NCI-H524 treated with DMSO at 0.1 percent for 48 hours (cell line): ENCODE measurements around the gene NR0B2.

Source experiments
- DNase-seq: peaks from one replicate; lab custom pipeline; 2025; lab: John Stamatoyannopoulos, UW

NR0B2 gene

DNA sequence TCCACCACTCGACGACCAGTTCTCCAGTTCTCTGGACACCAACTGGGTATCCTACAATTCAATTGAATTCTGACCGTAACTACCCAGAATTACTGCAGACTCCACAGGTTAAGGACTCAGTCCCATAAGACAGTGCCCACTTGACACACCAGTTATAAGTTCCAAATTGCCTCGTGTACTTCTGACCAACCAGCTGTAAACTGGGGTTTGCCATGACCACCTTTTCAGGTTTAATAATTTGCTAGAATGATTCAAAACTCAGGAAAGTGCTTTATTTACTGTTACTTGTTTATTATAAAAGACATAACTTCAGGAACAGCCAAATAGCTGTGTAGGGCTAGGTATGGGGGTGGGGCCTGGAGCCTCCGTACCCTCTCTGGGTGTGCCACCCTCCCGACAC is 23.0 kb upstream of the NR0B2 start:
- DNase-seq = no peak

GRCh38 chr1:26932531-26932930 is 18.8 kb upstream of the NR0B2 start:
- DNase-seq = no peak

GRCh38 chr1:26923711-26924110 is 9.9 kb upstream of the NR0B2 start:
- no peak for DNase-seq

DNA sequence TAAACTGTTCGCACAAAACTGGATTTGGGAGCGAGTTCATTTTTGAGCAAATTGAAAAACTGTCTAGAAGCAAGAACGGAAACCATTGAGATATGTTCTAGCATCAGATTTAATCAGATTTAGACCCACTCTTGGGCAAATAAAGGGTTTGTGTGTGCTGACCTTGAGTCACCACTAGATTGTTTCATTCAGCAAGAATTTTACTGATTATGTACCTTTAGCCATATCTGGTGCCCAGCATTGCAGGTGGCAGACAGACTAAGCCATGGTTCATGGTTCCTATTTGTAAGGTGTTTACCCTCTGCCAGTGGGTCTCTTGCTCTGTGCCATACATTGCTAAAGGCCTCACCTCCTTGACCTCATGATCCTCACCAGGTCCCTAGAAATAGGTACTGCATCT is 9.1 kb upstream of the NR0B2 start:
- no peak for DNase-seq

GRCh38 chr1:26922431-26922729 is 8.6 kb upstream of the NR0B2 start:
- no peak for DNase-seq

- DNase-seq = peak; percentile 77
Measured at GRCh38 chr1:26921540-26922430, 8.0 kb upstream of the NR0B2 start, which contains the start of gene NUDC. Gene NUDC, plus strand, starts transcription at chr1:26921743. Its CDS starts 106 bp downstream, at chr1:26921849.

GRCh38 chr1:26921126-26921539 is 7.4 kb upstream of the NR0B2 start:
- no peak for DNase-seq

- no peak for DNase-seq
Measured at GRCh38 chr1:26915204-26915842, 1.5 kb upstream of the NR0B2 start.

DNA sequence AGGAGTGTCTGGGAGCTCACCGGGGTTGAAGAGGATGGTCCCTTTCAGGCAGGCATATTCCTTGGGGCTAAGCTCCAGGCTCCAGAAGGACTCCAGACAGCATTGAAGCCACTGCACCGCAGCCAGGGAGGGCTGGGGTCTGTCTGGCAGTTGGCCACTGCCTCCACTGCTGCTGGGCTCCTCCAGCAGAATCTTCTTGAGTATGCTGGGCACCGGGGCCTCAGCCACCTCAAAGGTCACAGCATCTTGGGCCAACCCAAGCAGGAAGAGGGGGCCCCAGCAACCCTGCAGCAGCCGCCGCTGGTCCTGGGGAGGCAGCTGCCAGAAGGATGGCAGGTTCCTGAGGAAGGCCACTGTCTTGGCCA is 404 bp downstream of the NR0B2 start:
- DNase-seq = no peak

- no peak for DNase-seq
Measured at GRCh38 chr1:26912147-26912490, 1.7 kb downstream of the NR0B2 start.

DNA sequence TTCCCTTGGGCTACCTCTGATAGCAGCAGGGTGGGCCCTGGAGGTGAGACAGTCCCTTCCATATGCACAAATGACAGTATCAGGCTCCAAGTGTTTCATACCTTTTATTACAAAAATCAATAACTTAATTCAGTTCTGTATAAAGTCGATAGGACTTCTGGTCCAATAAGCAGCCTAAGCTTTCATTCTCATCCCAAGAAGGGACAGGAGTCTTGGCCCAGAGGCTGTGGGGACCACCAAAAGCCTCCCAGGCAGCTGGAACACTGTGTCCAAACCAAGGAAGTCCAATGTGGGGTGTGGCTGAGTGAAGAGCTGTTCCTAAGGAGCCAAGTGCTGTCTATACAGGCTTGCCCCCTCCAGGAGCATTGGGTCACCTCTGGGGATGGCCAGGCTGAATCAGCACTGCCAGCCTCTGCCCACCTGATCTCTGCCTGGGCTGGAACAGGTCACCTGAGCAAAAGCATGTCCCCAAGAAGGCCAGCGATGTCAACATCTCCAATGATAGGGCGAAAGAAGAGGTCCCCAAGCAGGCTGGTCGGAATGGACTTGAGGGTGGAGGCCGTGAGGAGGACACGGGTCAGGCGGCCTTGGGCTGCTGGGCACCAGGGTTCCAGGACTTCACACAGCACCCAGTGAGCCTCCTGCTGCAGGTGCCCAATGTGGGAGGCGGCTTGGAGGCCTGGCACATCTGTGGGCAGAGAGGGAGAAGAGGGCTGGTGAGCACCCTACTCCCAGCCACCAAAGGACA is 2.2 kb downstream of the NR0B2 start:
- DNase-seq = no peak

DNA sequence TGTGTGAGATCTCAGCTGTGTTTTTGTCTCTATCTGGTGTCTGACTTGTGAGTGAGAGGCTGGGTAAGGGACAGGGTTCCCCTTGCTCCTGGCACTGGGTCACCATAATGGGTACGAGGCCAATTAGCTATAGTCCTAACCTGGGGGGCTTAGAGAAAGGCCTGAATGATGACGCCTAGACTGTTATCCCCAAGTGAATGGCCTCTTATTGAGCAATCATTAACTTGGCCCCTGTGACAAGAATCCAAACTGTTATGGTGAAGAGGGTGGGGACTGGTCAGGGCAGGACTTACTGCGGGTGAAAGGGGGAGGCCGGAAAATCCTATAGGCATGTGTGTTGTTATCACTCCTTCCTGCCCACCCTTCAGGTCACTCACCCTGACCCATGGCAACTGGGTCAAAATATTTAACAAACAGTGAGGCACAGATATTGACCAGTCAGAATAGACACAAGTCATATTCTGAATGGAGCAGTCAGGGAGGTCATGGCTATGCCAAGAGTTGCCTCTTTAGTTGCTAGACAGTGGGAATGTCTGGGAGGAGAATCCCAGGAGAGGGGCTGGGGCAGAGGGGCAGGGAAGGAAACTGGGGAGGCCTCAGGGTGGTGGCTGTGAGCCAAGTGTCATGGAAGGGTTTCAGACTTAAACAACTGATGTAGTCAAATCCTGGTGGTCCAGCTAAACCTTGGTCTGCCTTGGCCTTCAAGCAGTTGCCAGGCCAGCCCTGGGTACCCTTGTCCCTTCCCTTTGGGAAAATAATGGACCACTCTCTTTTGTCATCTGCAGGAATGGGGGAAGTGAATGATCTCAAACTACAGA is 3.2 kb downstream of the NR0B2 start:
- DNase-seq = no peak

DNA sequence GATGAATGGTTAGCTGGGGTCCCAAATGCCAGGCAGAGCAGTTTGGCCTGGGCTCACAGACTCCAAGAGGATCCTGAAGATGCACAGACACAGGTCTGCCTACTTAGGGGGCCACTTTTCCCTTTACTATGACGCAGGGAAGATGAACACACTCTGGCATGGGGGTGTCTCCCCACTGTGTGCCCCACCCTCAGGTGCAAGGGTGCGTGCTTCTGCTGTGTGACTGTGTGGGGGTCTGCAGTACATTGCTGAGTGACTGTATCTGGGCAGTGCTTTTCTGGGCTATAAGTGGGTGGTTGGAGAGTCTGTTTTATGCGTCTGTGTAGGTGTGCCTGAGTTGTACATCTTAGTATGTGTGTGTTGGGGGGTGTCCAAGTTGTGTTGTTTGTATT is 3.8 kb downstream of the NR0B2 start:
- no peak for DNase-seq

DNA sequence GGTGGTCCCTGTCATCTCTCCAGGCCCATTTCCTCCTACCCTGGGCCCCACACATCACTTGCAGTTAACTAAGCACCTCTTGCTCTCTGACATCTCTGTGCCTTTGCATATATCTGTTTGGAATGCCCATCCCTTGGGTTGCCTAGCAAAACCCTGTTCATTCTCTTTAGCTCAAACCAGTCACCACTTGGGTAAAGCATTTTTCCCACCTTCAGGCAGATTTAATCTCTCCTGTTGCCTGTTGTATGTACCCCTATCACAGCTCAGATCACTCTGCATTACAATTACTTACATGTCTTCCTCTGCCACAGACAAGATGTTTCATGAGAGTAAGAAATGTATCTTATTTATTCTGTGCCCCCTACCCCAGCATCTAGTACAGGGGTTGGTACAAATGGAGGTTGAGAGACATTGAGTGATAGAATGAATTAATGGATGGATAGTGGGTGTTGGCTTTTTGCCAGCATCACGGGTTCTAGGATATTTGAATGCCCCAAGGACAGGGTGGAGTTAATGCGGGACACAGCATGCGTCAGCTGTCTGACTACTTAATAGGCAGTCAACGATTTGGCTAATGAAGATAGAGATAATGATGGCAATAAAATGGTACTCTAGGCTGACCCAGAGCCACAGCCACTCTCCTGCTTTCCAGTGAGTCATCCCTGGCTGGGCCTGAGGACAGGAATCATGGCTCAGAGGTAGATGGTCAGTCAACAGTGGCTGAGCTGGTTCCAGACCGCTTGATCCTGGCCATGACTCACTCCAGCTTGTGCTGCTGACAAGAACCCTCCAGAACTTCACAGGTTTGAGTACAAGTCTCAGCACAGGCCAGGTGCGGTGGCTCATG is 6.5 kb downstream of the NR0B2 start:
- no peak for DNase-seq

GRCh38 chr1:26900815-26901511 is 12.8 kb downstream of the NR0B2 start:
- no peak for DNase-seq

- peak; percentile 20 for DNase-seq
Measured at GRCh38 chr1:26900001-26900814, 13.6 kb downstream of the NR0B2 start, which contains the start of gene GPATCH3. Gene GPATCH3, minus strand, starts transcription at chr1:26900467. Its CDS starts 25 bp downstream, at chr1:26900442.

- DNase-seq = no peak
Measured at GRCh38 chr1:26897351-26897750, 16.4 kb downstream of the NR0B2 start.

GRCh38 chr1:26894263-26894662 is 19.5 kb downstream of the NR0B2 start:
- no peak for DNase-seq

DNA sequence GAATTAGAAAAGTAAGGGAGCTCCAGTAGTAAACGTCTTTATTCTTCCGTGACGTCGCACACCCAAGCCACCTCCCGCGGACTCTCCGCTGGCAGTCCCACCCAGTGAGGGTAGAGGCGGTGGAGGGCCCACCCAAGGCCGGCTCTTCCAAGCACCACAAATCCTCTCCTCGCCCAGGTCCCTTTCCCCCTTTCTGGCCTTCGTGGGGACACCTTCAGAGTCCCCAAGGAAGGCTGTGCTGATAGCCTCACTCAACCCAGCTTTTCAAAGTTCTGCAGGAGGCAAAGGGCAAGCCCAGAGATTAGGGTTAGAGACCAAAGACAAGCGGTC is 23.3 kb downstream of the NR0B2 start:
- DNase-seq = no peak
